HG02852 (cell line): ENCODE results near the gene TMEM243.
A peak's percentile ranks its signal among the peaks of the same experiment; 100 is the strongest.
"Not testable (repeated sequence)": the region's sequence is repeated elsewhere in the genome, so short reads cannot be mapped to it uniquely, and the experiment has no call there.

Experiments
- ATAC-seq: cut with Tn5 transposase; IDR thresholded peaks from one replicate; pipeline ENCODE4 v1.9.1; 2021; ENCODE audit warnings: mild to moderate bottlenecking, moderate library complexity; ENCODE audit not compliant: unreplicated experiment

TMEM243 gene

DNA sequence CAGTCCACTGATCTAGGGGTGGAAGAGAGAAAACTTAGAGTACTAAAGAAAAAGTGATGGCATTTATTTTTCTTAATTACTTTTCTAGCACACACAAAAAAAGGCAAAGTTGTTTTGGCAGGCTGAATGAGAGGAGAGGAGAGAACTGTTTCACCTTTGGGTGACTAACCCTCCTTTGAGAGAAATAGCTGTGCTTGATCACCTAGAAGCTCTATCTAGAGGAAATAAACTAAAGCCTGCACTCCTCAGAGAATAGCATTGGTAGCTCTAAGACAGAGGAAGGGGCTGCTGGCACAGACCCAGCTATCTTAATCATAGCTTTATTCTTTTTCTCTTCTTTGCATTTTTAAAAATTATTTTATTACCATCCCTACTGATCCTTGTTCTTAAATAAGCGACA lies 6.3 kb downstream of the TMEM243 start:
- ATAC-seq, result no peak

DNA sequence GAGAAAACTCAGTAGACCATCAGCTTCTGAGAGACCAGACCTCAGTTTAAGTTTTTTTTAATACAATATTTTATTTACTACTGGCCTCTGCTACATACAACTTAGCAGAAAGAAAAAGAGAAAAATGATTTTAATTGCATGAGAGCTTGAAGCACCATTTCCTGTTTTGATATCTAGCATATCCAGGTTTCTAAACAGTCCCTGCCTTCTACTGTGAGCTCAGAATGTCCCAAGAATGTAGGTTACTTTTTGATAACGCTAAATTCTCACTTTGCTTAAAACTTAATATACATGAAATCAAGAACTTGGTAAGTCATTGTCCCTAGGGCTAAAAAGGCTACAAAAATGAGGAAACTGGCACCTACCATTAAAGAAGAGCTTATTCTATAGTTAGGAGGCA lies 7.0 kb downstream of the TMEM243 start:
- no peak for ATAC-seq

DNA sequence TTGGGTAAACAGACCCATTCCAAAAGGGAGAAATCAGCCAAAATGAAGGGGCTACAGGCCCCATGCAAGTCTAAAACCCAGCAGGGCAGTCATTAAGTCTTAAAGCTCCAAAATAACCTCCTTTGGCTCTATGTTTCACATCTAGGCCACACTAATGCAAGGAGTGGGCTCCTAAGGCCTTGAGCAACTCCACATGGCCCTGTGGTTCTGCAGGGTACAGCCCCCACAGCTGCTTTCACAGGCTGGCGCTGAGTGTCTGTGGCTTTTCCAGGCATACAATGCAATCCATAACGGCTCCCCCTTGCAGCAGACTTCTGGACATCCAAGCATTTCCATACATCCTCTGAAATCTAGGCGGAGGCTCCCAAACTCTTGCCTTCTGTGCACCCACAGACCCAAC lies 9.0 kb downstream of the TMEM243 start:
- no peak for ATAC-seq

DNA sequence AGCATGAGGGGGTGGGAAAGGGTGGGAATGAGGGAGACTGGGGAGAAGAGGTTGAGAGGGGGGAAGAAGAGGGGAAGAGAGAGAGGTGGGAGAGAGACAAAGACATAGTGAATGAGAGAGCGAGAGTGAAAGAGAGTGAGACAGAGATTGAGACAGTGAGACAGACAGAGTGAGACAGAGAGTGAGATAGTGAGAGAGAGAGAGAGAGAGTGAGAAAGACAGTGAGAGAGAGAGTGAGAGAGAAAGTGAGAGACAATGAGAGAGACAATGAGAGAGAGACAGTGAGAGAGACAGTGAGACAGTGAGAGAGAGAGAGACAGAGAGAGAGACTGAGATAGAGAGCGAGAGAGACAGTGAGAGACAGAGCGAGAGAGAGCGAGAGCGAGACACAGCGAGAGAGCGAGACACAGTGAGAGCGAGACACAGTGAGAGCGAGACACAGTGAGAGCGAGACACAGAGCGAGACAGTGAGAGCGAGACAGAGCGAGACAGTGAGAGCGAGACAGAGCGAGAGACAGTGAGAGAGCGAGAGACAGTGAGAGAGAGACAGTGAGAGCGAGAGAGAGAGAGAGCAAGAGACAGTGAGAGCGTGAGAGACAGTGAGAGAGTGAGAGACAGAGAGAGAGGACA lies 10.1 kb downstream of the TMEM243 start:
- ATAC-seq, result no peak

DNA sequence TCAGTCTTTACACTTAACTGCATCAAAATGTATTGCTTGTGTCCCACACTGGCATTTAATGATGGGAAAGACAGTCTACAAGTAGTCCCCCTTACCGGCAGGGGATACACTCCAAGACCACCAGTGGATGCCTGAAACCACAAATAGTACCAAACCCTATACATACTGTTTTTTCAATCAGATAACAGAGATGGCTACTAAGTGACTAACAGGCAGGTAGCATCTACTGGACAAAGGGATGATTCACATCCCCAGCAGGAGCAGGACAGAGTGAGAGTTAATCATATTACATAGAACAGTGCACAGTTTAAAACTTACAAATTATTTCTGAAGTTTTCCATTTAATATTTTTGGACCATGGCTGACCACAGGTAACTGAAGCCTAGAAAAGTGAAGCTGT lies 13.2 kb downstream of the TMEM243 start:
- no peak for ATAC-seq

DNA sequence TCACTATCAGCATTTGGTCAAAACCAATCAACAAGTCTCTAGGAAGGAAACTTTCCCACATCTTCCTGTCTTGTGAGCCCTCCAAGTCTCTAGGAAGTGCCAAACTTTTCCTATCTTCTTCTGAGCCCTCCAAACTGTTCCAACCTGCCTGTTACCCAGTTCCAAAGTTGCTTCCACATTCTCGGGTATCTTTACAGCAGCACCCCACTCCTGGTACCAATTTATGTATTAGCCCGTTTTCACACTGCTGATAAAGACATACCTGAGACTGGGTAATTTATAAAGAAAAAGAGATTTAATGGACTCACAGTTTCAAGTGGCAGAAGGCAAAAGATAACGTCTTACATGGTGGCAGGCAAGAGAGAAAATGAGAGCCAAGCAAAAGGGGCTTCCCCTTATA lies 13.8 kb downstream of the TMEM243 start:
- ATAC-seq, result not testable (repeated sequence)

DNA sequence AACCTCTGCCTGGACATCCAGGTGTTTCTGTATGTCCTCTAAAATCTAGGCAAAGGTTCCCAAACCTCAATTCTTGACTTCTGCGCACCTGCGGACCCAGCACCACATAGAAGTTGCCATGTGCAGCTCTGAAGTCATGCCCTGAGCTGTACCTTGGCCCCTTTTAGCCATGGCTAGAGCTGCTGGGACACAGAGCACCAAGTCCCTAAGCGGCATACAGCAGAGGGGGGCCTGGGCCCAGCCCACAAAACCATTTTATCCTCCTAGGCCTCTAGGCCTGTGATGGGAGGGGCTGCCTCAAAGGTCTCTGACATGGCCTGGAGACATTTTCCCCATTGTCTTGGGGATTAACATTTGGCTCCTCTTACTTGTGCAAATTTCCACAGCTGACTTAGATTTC lies 14.6 kb downstream of the TMEM243 start:
- ATAC-seq, result no peak

DNA sequence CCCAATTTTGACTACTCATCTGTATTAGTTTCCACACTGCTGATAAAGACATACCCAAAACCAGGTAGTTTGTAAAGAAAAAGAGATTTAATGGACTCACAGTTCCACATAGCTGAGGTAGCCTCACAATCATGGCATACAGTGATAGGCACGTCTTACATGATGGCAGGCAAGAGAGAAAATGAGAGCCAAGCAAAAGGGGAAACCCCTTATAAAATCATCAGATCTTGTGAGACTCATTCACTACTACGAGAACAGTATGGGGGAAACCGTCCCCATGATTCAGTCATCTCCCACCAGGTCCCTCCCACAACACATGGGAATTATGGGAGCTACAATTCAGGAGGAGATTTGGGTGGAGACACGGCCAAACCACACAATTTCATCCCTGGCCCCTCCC lies 15.6 kb downstream of the TMEM243 start:
- not testable (repeated sequence) for ATAC-seq

DNA sequence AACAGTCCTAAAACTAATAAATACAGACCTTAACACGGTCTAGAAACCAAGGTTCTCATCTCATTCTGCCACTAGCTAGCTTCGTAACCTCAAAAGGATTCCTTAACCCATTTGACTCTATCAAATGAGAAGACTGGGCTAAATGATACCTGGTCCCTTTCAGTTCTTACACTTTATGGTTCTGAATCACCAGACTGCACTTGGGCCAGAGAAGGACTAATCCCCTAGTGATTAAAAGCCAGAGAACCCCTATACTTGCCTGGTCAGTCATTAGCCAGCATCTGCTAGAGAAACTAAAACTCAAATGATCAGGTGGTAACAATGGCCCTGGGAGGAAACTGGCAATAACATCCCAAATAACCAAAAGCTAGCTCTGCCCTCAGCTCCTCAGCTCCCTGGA lies 16.8 kb downstream of the TMEM243 start:
- ATAC-seq, result no peak

DNA sequence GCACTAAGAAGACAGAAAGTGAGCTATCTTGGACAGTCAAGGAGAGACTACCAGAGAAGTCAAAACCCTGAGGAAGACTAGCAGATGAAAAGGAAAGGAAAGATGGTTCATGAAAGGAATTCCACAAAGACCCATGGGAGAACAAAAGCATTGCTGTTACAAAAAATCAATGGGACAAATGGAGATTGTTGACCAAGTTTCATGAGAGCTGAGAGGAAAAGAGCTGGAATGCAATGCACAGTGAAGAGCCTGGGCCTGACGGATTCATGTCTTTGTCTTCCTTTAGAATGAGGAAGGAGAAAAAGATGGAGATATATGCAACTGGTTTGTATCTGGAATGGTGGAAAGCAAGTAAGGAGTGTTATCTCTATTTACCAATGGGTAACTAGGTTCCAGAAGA lies 17.3 kb downstream of the TMEM243 start:
- ATAC-seq, result no peak

DNA sequence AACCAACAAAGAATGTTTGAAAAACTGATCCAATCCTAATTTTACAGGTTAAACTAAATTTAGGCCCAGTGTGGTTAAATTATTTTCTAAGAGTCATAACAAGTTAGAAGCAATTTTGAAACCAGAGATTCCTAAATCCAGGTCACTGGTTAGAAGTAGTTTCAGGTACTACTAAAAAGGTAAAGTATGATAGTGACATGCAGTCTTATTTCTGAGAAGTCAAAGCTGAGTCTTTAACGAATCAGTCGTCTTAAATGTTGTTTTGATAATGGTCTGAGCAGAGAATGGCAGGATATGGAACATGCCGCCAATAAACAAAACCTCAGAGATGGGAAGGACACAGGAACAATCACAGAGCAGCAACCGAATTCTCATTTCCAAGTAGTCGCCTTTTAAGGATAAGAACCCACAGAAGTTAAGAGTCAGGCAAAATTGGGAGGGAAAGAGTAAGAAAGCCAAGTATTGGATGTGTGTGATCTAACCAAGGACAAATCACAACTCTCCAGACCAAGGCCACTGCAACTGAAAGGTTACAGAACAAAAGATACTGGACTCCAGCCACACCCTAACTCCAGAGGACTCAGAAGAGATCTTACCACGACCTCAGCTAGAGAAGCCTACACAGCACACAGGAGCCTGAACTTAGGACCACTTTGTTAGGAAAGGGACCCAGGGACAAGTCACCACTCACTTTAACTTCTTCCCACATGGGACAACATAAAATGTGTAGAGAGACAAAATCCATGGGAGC lies 19.7 kb downstream of the TMEM243 start:
- no peak for ATAC-seq

DNA sequence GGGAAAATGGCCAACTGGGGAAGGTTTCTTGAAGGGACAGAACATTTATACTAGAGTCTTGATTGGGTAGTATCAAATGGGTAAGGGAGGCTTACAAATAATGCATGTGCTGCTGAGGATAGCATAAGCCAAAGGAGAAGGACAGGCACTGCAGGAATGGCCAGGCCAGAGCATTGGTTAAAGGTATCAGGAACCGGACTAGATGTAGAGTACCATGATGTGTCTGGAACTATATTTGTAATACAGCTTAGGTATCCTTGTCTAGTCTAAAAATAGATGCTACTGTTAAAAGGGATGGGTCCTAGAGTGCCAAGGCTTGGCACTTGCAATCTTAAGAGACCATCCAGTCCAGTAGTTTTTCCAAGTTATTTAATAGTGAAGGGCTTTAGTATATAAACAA lies 20.3 kb downstream of the TMEM243 start:
- no peak for ATAC-seq

DNA sequence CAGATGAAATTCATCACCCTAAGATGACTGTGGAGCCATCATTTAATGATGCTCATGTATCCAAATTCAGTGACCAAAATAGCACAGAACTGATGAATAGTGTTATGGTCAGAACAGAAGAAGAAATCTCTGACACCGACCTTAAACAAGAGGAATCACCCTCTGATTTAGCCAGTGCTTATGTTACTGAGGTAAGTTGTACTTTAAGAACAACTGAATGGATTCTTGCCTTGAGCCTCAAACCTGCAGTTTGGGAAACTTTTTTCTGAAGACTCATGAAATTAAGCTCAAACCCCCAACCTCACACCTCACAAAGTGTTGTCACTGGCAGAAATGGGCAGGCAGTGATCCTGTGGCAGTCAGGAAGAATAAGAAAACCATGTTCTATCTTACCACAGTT lies 25.6 kb downstream of the TMEM243 start:
- no peak for ATAC-seq

DNA sequence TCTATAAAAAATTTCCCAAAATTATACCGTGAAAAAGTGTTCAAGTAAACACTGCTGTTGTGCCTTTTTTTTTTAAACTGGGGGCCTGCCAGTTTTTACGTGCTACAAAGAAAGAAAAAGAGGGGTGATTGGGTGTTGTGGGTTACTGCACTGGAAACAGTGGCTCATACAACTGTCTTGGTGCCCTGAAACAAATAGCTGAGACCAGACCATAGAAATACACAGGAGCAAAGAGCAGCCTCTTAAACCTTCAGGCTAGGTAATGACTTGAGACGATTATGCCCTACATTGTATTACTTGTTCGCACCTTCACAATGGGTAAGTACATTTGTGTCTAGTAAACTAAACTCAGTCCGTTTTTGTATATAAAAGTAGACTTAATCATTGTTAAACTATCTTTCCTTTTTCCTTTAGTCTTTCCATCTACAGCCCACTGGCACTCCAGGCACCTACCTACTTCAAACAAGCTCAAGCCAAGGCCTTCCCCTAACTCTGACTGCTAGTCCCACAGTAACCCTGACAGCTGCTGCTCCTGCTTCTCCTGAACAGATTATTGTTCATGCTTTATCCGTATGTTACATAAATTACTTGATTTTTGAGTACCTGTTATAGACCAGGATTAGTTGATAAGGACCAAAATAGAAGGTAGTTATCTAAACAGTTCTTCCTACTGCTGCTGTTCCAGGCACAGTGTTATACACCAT lies 26.6 kb downstream of the TMEM243 start:
- no peak for ATAC-seq

DNA sequence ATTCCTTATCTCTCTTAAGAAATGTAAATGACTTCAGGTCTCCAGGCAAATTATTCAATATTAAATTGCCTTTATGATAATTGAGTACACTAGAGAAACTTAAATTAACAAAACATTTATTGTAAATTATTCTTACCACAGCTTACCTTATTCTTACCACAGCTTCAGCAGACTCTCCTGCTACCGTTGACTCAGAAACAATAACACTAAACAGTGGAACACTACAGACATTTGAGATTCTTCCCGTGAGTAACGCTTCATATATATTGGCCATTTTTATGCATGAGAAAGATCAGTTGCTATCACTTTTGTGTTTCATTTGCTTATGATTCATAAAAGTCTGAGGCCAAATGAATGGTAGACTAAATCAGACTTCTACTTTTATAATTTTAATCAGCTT lies 28.7 kb downstream of the TMEM243 start:
- no peak for ATAC-seq

DNA sequence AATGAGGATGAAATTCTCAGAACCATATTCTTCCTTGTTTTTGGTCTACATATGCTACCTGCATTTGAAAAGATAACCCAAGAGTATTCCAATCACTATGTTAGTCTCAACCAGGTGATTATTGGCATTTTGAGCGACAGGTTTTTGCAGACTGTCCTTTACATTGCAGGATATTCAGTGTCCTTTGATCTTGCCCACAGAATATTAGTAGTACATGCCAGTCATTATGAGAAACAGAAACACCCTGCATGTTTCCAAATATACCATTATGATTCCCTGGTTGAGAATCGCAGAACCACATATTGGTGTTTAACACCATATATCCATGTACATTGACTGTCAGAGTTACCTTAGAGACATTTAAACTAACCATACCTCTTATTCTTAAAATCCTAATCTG lies 30.6 kb downstream of the TMEM243 start:
- ATAC-seq, result peak; percentile 45

DNA sequence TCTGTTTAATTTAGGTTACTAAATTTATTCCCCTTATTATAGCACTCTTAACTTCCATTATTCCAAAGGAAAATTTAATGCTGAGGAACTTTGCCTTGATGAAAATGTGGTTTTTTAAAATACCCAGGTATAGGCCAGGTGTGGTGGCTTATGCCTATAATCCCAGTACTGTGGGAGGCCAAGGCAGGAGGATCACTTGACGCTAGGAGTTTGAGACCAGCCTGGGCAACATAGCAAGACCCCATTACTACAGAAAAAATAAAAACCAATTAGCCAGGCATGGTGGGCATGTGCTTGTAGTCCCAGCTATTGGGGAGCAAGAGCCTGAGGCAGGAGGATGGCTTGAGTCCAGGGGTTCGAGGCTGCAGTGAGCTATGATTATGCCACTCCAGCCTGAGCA lies 32.4 kb downstream of the TMEM243 start:
- no peak for ATAC-seq

DNA sequence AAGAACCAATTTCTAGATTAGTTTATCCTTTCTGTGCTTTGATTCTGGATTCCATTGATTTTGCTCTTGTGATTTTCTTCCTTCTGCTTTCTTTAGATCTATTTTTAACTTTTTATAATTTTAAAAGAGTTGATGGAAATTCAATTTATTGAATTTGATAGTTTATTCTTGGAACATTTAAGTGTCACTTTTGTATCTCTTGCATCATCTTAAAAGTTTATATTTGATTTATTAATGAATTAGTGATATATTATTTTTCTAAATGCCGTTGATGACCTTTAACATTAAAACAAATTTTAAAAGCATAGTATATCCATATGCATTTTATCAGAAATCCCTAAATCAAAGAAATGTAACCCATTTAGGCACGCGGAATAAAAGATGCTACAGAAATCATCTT lies 40.4 kb downstream of the TMEM243 start:
- ATAC-seq, result no peak

DNA sequence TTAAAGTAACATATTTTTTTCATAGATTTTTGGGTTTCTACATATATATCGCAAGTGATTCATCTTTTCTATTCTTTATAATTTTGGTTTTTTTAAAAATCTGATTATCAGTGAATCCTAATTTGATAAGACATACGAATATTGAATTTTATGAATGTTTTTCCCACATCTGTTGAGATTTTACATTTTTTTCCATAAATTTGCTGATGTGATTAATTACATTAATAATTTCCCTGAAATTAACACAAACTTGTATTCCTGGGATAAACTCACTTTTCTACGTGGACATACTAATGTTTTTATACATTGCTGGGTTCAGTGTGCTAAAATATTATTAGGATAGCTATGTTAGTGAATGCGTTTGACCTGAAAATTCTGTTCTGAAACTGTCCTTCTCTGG lies 41.2 kb downstream of the TMEM243 start:
- no peak for ATAC-seq

DNA sequence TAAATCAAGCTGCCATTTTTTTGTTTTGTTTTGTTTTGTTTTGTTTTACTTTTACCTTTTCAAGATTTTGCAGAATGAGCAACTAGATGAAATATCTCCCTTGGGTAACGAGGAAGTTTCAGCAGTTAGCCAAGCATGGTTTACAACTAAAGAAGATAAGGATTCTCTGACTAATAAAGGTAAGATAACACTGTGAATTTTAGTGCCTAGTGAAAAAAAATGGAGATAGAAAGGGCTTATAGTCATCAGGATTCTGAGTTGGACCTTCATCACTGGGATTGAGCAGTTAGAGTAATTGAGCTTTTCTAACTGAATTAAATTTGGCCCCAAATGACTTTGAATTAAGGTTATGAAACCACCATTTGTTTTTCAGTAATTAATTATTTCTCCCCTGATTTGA lies 46.1 kb downstream of the TMEM243 start:
- no peak for ATAC-seq

DNA sequence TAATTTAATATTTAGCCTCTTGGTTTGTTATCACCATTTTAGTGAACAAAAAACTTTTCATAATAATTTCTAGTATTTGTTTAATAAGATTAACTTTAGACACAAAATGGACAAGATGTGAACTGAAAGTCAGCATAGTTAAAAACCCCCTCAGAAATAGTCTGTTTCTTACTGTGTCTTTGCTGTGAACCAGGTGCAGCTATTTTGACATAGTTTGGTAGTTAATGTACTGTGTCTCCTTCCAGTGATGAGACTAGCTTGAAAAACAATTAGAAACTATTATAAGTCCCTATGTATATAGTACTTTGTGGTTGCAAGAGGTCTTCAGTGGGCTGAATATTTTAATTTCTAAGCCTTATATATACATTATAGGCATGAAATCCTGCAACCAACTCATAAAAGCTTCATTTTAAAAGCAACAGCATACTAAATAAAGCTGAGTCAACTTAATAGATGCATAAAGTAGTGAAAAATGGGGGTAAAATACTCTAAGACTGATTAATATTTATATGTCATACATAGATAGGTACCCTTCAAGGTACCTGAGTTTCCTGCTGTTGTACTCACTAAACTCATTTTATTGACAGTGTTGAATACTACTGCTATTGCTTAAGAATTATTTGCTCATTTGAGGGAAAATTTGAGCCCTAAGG lies 48.1 kb downstream of the TMEM243 start:
- ATAC-seq, result no peak

DNA sequence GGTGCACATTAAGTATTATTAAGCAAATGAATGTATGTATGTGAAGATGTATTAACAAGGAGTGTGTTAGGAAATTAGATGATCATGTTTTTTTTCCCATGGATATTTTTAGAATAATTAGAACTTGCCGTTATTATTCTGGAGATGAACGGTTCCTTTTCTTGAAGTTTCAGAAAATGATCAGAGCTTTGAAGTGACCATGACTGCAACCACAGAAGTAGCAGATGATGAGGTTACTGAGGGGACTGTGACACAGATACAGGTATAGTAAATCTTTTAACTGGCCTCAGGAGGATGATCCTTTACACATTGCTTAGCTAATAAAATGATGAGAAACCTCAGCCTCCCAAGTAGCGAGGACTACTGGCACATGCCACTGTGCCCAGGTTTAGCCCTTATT lies 48.7 kb downstream of the TMEM243 start:
- no peak for ATAC-seq
